Measurements from ENCODE around the gene VWC2. TPM values are rescaled to one million over a fixed set of nuclear protein-coding genes. Genes with fewer than 3 reads are reported as not detected.

VWC2 gene
- polyA plus RNA-seq, 1 of the 3 experiments (the other 2 are of a cell fraction) = not detected

DNA sequence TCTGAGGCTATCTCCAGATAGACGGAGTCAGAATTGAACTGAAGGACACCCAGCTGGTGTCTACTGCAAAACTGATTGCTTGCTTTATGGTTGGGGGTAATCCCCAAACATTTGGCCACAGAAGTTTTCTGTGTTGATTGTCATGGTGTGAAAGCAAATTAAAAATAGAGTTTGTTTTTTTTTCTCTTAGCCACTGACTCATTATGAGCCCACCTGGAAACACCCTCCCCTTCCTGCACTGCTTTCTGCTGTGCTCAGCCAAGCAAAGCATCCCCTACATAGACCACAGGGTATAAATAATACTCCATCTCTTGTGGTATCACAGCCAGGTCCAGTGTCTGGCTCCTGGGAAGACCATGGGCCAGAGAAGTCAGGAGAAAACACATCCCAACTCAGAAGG lies 6.5 kb upstream of the VWC2 start:
- Histone ChIP-seq H3K27me3 (ENCODE audit: insufficient read depth) (peaks cover 17% of the 10 kb centered on the region), H3K9ac (no peak overlapping the region)
- CTCF ChIA-PET = interaction anchor here (1.3 kb wide), 1 partner anchor 33 kb away, joined by 4 read pairs; no protein-coding TSS in a partner anchor

GRCh38 chr7:49767719-49768118 lies 5.7 kb upstream of the VWC2 start:
- no peaks in the 10 kb centered on the region for H3K79me2 ChIP-seq (ENCODE audit: insufficient read depth)
- H3K36me3 ChIP-seq (replicated peaks in 1 of 2; ENCODE audit: control insufficient read depth in 1 of 2, insufficient read depth in 2 of 2, low read length in 1 of 2) = no peaks in the 10 kb centered on the region
- no peaks in the 10 kb centered on the region for H3K4me1 ChIP-seq (ENCODE audit: control insufficient read depth in 1 of 2, insufficient read depth in 2 of 2, low read depth in 1 of 2, low read length in 1 of 2)
- H3K4me3 ChIP-seq (ENCODE audit: low read depth in 2 of 2, low read length in 1 of 2) = no peak overlapping the region
- H2AFZ ChIP-seq (ENCODE audit: low read depth) = no peak overlapping the region
- no peak overlapping the region for H3K4me2 ChIP-seq
- no peaks in the 10 kb centered on the region for H4K20me1 ChIP-seq (ENCODE audit: insufficient read depth)
- H3K27ac ChIP-seq (ENCODE audit: low read depth in 2 of 2, low read length in 1 of 2) = no peak overlapping the region
- no peak overlapping the region for H3K9ac ChIP-seq
- ChIA-PET CTCF (no interaction called here), POLR2A (no interaction called here)
- H3F3A ChIP-seq (replicated peaks; ENCODE audit: insufficient read depth) = no peaks in the 10 kb centered on the region
- H3K27me3 ChIP-seq (ENCODE audit: insufficient read depth) = peaks cover 25% of the 10 kb centered on the region
- DNase-seq = no peak
- no peaks in the 10 kb centered on the region for H3K9me3 ChIP-seq
- WGBS (ENCODE audit: low lambda C conversion rate) = 0% methylated on average over 5 of the region's 5 CpGs
- H3K9me2 ChIP-seq = no peaks in the 10 kb centered on the region
- no peak for TF ChIP-seq RXRA (IDR thresholded peaks at IDR 0.05; ENCODE audit: borderline replicate concordance, low read depth)
- TF ChIP-seq RFX5 (IDR thresholded peaks at IDR 0.05; ENCODE audit: low read length) = no peak
- no peak for TF ChIP-seq IRF3 (IDR thresholded peaks at IDR 0.05; ENCODE audit: low read depth, low read length)
- TF ChIP-seq, protein P1, sequence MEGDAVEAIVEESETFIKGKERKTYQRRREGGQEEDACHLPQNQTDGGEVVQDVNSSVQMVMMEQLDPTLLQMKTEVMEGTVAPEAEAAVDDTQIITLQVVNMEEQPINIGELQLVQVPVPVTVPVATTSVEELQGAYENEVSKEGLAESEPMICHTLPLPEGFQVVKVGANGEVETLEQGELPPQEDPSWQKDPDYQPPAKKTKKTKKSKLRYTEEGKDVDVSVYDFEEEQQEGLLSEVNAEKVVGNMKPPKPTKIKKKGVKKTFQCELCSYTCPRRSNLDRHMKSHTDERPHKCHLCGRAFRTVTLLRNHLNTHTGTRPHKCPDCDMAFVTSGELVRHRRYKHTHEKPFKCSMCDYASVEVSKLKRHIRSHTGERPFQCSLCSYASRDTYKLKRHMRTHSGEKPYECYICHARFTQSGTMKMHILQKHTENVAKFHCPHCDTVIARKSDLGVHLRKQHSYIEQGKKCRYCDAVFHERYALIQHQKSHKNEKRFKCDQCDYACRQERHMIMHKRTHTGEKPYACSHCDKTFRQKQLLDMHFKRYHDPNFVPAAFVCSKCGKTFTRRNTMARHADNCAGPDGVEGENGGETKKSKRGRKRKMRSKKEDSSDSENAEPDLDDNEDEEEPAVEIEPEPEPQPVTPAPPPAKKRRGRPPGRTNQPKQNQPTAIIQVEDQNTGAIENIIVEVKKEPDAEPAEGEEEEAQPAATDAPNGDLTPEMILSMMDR (IDR thresholded peaks at IDR 0.05) = no peak
- TF ChIP-seq USF2 (IDR thresholded peaks at IDR 0.05; ENCODE audit: borderline replicate concordance, low read depth, low read length) = no peak
- no peak for TF ChIP-seq REST (IDR thresholded peaks at IDR 0.05; ENCODE audit: low read depth, low read length)

More for the DNA sequence above, 6.5 kb upstream of the VWC2 start:
- no peak for TF ChIP-seq FOXM1 (IDR thresholded peaks at IDR 0.05; ENCODE audit: low read depth)
- no peak for TF ChIP-seq EP300 (IDR thresholded peaks at IDR 0.05; ENCODE audit: borderline replicate concordance in 1 of 2, low read depth in 1 of 2, low read length in 1 of 2)
- TF ChIP-seq, protein P2, sequence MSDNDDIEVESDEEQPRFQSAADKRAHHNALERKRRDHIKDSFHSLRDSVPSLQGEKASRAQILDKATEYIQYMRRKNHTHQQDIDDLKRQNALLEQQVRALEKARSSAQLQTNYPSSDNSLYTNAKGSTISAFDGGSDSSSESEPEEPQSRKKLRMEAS (IDR thresholded peaks at IDR 0.05; ENCODE audit: low read depth) = no peak
- TF ChIP-seq JUND (IDR thresholded peaks at IDR 0.05) = no peak
- TF ChIP-seq REST (IDR thresholded peaks at IDR 0.05; ENCODE audit: low read depth, low read length) = no peak
- no peak for TF ChIP-seq MXI1 (IDR thresholded peaks at IDR 0.05; ENCODE audit: low read depth, low read length)
- TF ChIP-seq RXRA (IDR thresholded peaks at IDR 0.05; ENCODE audit: borderline replicate concordance, low read depth) = no peak
- Histone ChIP-seq H3F3A (replicated peaks; ENCODE audit: insufficient read depth) (no peaks in the 10 kb centered on the region), H3K79me2 (ENCODE audit: insufficient read depth) (no peaks in the 10 kb centered on the region), H3K36me3 (replicated peaks in 1 of 2; ENCODE audit: control insufficient read depth in 1 of 2, insufficient read depth in 2 of 2, low read length in 1 of 2) (no peaks in the 10 kb centered on the region), H2AFZ (ENCODE audit: low read depth) (no peak overlapping the region), H3K9me3 (no peaks in the 10 kb centered on the region), H3K27ac (ENCODE audit: low read depth in 2 of 2, low read length in 1 of 2) (no peak overlapping the region), H3K4me3 (ENCODE audit: low read depth in 2 of 2, low read length in 1 of 2) (no peak overlapping the region), H3K4me1 (ENCODE audit: control insufficient read depth in 1 of 2, insufficient read depth in 2 of 2, low read depth in 1 of 2, low read length in 1 of 2) (no peaks in the 10 kb centered on the region), H4K20me1 (ENCODE audit: insufficient read depth) (no peaks in the 10 kb centered on the region), H3K4me2 (no peak overlapping the region), H3K9me2 (no peaks in the 10 kb centered on the region)
- WGBS (ENCODE audit: low lambda C conversion rate) = 0% methylated on average over 1 of the region's 1 CpG
- POLR2A ChIA-PET = no interaction called here
- no peak for DNase-seq
